Activated B cell treated with CpG ODN at 0.5 μM for 24 hours (primary cell): ENCODE measurements around the gene PARL. TPM values are rescaled to one million over a fixed set of nuclear protein-coding genes. Genes with fewer than 3 reads are reported as not detected.

ENCODE experiments used
- ATAC-seq: fragments of 200-7000 bp; cut with Tn5 transposase; one replicate; pipeline ENCODE4 v1.10.0; 2021; ENCODE audit warnings: low read depth, mild to moderate bottlenecking, moderate library complexity
- CTCF ChIA-PET: fragments of 350-600 bp; sonication (Branson Sonifier 250); formaldehyde crosslinking; loops from one replicate; lab custom pipeline; 2021; ENCODE audit warnings: antibody characterized with exemption; lab: Charles Lee
- POLR2A ChIA-PET: fragments of 350-600 bp; sonication (Branson Sonifier 250); formaldehyde crosslinking; loops from one replicate; lab custom pipeline; 2021; ENCODE audit warnings: antibody characterized with exemption; lab: Charles Lee
- DNase-seq: peaks from one replicate; pipeline ENCODE4 v3.0.0; 2022
- H3K27ac Mint-ChIP-seq: one replicate; pipeline ENCODE4 v1.8.0; 2020; ENCODE audit warnings: mixed read lengths
- H3K27me3 Mint-ChIP-seq: one replicate; pipeline ENCODE4 v1.8.0; 2021; ENCODE audit warnings: mixed read lengths
- H3K36me3 Mint-ChIP-seq: one replicate; pipeline ENCODE4 v1.8.0; 2021; ENCODE audit warnings: low read depth, mixed read lengths
- H3K4me1 Mint-ChIP-seq: one replicate; pipeline ENCODE4 v1.8.0; 2021; ENCODE audit warnings: mixed read lengths
- H3K4me3 Mint-ChIP-seq: one replicate; pipeline ENCODE4 v1.8.0; 2020; ENCODE audit warnings: mild to moderate bottlenecking, mixed read lengths
- H3K9me3 Mint-ChIP-seq: one replicate; pipeline ENCODE4 v1.8.0; 2020; ENCODE audit warnings: mixed read lengths
- CTCF ChIP-seq: fragments of 200-600 bp; IDR thresholded peaks from one replicate; pipeline ENCODE4 v1.8.0; 2022; ENCODE audit warnings: antibody characterized with exemption, mild to moderate bottlenecking
- intact Hi-C: fragments of 100-400 bp; cut with micrococcal nuclease; formaldehyde crosslinking; loops from one replicate; pipeline ENCODE4 v1.15.1; 2024
- total RNA-seq: library from RNA; stranded (reverse); gene quantifications from 2 replicates; pipeline ENCODE4 v1.2.3, GENCODE V29; 2022

PARL gene
- total RNA-seq, 1 donor from 2014 or later, result 57.6 TPM

- Mint-ChIP-seq H3K27ac (no peak overlapping the region), H3K9me3 (no peaks in the 10 kb centered on the region), H3K4me3 (no peak overlapping the region), H3K4me1 (no peaks in the 10 kb centered on the region), H3K27me3 (no peaks in the 10 kb centered on the region), H3K36me3 (peaks cover 65% of the 10 kb centered on the region)
- ChIA-PET POLR2A (interaction anchor here (0.7 kb wide), 1 partner anchor 163 kb away, joined by 7 read pairs; the partner anchor contains the start of gene ABCC5), CTCF (no interaction called here)
- no peak for TF ChIP-seq CTCF
- ATAC-seq (no peak), DNase-seq (no peak)
- intact Hi-C loops, result no loop called here
Measured at GRCh38 chr3:183854318-183855035, 30.2 kb downstream of the PARL start.

GRCh38 chr3:183845608-183846288 lies 38.9 kb downstream of the PARL start:
- no peak overlapping the region for H3K4me3 Mint-ChIP-seq
- no peaks in the 10 kb centered on the region for H3K9me3 Mint-ChIP-seq
- H3K4me1 Mint-ChIP-seq, result no peaks in the 10 kb centered on the region
- CTCF ChIA-PET, result no interaction called here
- H3K27me3 Mint-ChIP-seq, result no peaks in the 10 kb centered on the region
- peaks cover 69% of the 10 kb centered on the region for H3K36me3 Mint-ChIP-seq
- ATAC-seq (no peak), DNase-seq (no peak)
- H3K27ac Mint-ChIP-seq, result no peak overlapping the region
- no peak for TF ChIP-seq CTCF
- intact Hi-C loops, result no loop called here
- POLR2A ChIA-PET, result no interaction called here

GRCh38 chr3:183845090-183845489 lies 39.6 kb downstream of the PARL start:
- DNase-seq (no peak), ATAC-seq (no peak)
- TF ChIP-seq CTCF, result no peak
- CTCF ChIA-PET, result no interaction called here
- no peaks in the 10 kb centered on the region for H3K9me3 Mint-ChIP-seq
- H3K36me3 Mint-ChIP-seq, result peaks cover 68% of the 10 kb centered on the region
- H3K4me1 Mint-ChIP-seq, result no peaks in the 10 kb centered on the region
- intact Hi-C loops, result no loop called here
- H3K4me3 Mint-ChIP-seq, result no peak overlapping the region
- H3K27me3 Mint-ChIP-seq, result no peaks in the 10 kb centered on the region
- POLR2A ChIA-PET, result no interaction called here
- no peak overlapping the region for H3K27ac Mint-ChIP-seq

- Mint-ChIP-seq H3K4me3 (no peak overlapping the region), H3K9me3 (no peaks in the 10 kb centered on the region), H3K4me1 (no peaks in the 10 kb centered on the region), H3K27ac (no peak overlapping the region), H3K36me3 (peaks cover 72% of the 10 kb centered on the region), H3K27me3 (no peaks in the 10 kb centered on the region)
- CTCF ChIA-PET, result no interaction called here
- intact Hi-C loops, result no loop called here
- DNase-seq (no peak), ATAC-seq (no peak)
- no peak for TF ChIP-seq CTCF
- POLR2A ChIA-PET, result no interaction called here
Measured at GRCh38 chr3:183844606-183845005, 40.1 kb downstream of the PARL start.

- Mint-ChIP-seq H3K27ac (no peak overlapping the region), H3K4me3 (no peak overlapping the region), H3K4me1 (no peaks in the 10 kb centered on the region), H3K9me3 (no peaks in the 10 kb centered on the region), H3K36me3 (peaks cover 65% of the 10 kb centered on the region), H3K27me3 (no peaks in the 10 kb centered on the region)
- ChIA-PET CTCF (no interaction called here), POLR2A (no interaction called here)
- no peak for TF ChIP-seq CTCF
- no peak for DNase-seq
- intact Hi-C loops, result no loop called here
- no peak for ATAC-seq
Measured at GRCh38 chr3:183839751-183840150, 44.9 kb downstream of the PARL start.
